Measurements from ENCODE around the gene IDI1.

IDI1 gene

GRCh38 chr10:992467-992866 lies 56.5 kb downstream of the IDI1 start:
- H3K36me3 ChIP-seq (replicated peaks; ENCODE audit: insufficient read depth, low read length): peaks cover 18% of the 10 kb centered on the region
- H3F3A ChIP-seq (ENCODE audit: insufficient read depth, low read length): no peaks in the 10 kb centered on the region
- TF ChIP-seq EZH2 (optimal IDR thresholded peaks at IDR 0.05; ENCODE audit: low read depth, low read length) (no peak), EZH2phosphoT487 (IDR thresholded peaks at IDR 0.05; ENCODE audit: low read length) (no peak)
- TF ChIP-seq, protein P1, sequence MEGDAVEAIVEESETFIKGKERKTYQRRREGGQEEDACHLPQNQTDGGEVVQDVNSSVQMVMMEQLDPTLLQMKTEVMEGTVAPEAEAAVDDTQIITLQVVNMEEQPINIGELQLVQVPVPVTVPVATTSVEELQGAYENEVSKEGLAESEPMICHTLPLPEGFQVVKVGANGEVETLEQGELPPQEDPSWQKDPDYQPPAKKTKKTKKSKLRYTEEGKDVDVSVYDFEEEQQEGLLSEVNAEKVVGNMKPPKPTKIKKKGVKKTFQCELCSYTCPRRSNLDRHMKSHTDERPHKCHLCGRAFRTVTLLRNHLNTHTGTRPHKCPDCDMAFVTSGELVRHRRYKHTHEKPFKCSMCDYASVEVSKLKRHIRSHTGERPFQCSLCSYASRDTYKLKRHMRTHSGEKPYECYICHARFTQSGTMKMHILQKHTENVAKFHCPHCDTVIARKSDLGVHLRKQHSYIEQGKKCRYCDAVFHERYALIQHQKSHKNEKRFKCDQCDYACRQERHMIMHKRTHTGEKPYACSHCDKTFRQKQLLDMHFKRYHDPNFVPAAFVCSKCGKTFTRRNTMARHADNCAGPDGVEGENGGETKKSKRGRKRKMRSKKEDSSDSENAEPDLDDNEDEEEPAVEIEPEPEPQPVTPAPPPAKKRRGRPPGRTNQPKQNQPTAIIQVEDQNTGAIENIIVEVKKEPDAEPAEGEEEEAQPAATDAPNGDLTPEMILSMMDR (IDR thresholded peaks at IDR 0.05; ENCODE audit: low read length): no peak
- no peaks in the 10 kb centered on the region for H3K27me3 ChIP-seq (replicated peaks; ENCODE audit: insufficient read depth, low read length)
- no peaks in the 10 kb centered on the region for H3K9me2 ChIP-seq (replicated peaks; ENCODE audit: insufficient read depth, low read length)
- no peak overlapping the region for H3K4me2 ChIP-seq (ENCODE audit: low read depth, low read length)
- H3K9ac ChIP-seq (ENCODE audit: low read length): no peak overlapping the region
- no peaks in the 10 kb centered on the region for H3K9me3 ChIP-seq (replicated peaks; ENCODE audit: insufficient read depth, low read length)
- peaks cover 4% of the 10 kb centered on the region; the same call in 1 of the 2 replicates for H4K20me1 ChIP-seq (ENCODE audit: insufficient read depth, low read length)
- H3K27ac ChIP-seq (ENCODE audit: low read length): no peak overlapping the region
- no peak overlapping the region for H2AFZ ChIP-seq (ENCODE audit: low read length)
- H3K4me1 ChIP-seq (ENCODE audit: low read length): peaks cover 8% of the 10 kb centered on the region; the same call in 1 of the 2 replicates
- H3K4me3 ChIP-seq (ENCODE audit: low read length): no peak overlapping the region
- DNase-seq: no peak
- peaks cover 95% of the 10 kb centered on the region for H3K79me2 ChIP-seq (ENCODE audit: low read length)

- TF ChIP-seq, protein P1 (IDR thresholded peaks at IDR 0.05; ENCODE audit: low read length): no peak
- TF ChIP-seq EZH2 (optimal IDR thresholded peaks at IDR 0.05; ENCODE audit: low read depth, low read length): no peak
- TF ChIP-seq EZH2phosphoT487 (IDR thresholded peaks at IDR 0.05; ENCODE audit: low read length): no peak
- Histone ChIP-seq H3F3A (ENCODE audit: insufficient read depth, low read length) (no peaks in the 10 kb centered on the region), H3K36me3 (replicated peaks; ENCODE audit: insufficient read depth, low read length) (peaks cover 8% of the 10 kb centered on the region), H3K4me1 (ENCODE audit: low read length) (peaks cover 8% of the 10 kb centered on the region; the same call in 1 of the 2 replicates), H4K20me1 (ENCODE audit: insufficient read depth, low read length) (peaks cover 4% of the 10 kb centered on the region; the same call in 1 of the 2 replicates), H3K79me2 (ENCODE audit: low read length) (peaks cover 82% of the 10 kb centered on the region), H3K4me3 (ENCODE audit: low read length) (no peak overlapping the region), H3K27ac (ENCODE audit: low read length) (no peak overlapping the region), H3K9ac (ENCODE audit: low read length) (no peak overlapping the region), H3K9me2 (replicated peaks; ENCODE audit: insufficient read depth, low read length) (no peaks in the 10 kb centered on the region), H3K4me2 (ENCODE audit: low read depth, low read length) (no peak overlapping the region), H2AFZ (ENCODE audit: low read length) (no peak overlapping the region), H3K9me3 (replicated peaks; ENCODE audit: insufficient read depth, low read length) (no peaks in the 10 kb centered on the region), H3K27me3 (replicated peaks; ENCODE audit: insufficient read depth, low read length) (no peaks in the 10 kb centered on the region)
- DNase-seq: no peak
Measured at GRCh38 chr10:990808-991207, 58.1 kb downstream of the IDI1 start.

All from MM.1S (cell line).